Measurements from ENCODE around the gene ALK.

ALK gene

GRCh38 chr2:29174937-29175336 is 746.4 kb downstream of the ALK start:
- no peak for DNase-seq

DNA sequence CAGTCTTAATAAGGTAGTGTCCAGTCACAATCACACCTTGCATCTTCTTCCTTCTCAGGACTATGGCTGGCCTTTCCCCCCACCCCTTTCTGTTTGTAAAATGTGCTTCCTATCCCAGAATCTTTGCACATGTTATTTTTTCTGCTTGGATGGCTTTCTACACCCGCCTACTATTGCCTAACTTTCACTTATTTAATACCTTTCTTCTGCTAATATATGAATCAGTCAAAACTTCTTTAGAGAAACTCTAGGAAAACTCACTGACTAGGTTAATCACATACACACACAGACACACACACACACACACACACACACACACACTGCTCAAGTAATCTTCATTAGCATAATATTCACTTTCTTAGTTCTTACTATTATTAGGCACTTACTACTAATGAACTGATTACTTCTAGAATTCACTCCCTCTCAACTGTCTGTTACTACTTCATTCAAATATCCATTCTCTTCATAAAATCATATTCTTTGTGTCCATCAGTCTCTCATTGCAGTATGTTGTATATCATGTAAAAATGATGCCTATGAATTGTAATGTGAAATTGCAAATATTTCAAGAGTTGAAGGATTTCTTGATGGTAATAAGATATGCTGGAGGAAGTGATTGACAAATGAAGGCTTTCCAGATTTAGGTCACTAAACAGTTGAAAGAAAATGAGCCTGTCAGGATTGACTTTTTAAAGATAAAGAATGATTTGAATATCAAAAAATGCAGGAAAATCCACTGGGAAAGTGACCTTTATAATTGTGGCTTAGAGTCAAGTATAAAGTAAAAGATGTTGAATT is 754.9 kb downstream of the ALK start:
- DNase-seq, result no peak

GRCh38 chr2:29165362-29166241 is 755.8 kb downstream of the ALK start:
- no peak for DNase-seq

GRCh38 chr2:29164091-29164846 is 757.1 kb downstream of the ALK start:
- DNase-seq, result no peak

- no peak for DNase-seq
These were observed 759.0 kb downstream of the ALK start for GRCh38 chr2:29162204-29162928.

DNA sequence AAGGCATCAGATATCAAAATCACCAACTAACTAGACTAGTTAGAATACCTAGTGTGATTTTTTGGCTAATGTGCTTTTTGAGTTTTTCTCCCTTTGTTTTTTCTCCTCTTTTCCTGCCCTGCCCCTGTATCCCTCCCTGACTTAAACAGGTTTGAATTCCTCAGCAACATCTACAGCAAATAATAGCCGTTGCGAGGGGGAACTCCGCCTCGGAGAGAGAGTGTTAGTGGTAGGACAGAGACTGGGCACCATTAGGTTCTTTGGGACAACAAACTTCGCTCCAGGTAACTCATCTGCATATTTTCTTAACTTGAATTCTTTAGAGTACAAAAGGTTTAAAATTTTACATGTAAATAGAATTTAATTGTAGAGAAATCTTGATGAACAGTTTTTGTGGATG is 761.2 kb downstream of the ALK start:
- DNase-seq, result no peak

GRCh38 chr2:29159125-29159524 is 762.3 kb downstream of the ALK start:
- DNase-seq, result no peak

- no peak for DNase-seq
These were observed 764.3 kb downstream of the ALK start for GRCh38 chr2:29157131-29157530.

DNA sequence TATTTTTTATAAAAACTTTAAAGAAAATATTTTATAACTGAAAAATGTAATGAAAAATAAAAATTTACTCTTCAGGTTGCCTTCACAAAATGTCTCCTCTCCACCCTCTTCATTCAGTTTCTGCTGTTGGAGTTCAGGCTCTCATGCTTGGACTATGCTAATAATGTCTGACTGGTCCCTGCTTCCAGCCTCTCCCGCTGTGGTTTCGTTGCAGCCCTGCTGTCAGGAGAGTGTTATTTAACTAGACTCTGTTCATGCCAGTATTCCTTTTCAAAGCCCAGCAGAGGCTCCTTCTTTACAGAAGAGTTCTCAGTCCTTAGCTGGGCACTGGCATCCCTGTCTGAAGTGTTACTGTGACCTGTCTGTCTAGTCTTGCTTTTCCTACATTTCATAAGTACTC is 765.8 kb downstream of the ALK start:
- no peak for DNase-seq

GRCh38 chr2:29154610-29155009 is 766.8 kb downstream of the ALK start:
- DNase-seq, result no peak

GRCh38 chr2:29147963-29148362 is 773.4 kb downstream of the ALK start:
- DNase-seq, result no peak

GRCh38 chr2:29146197-29146596 is 775.2 kb downstream of the ALK start:
- DNase-seq, result no peak

GRCh38 chr2:29143657-29144056 is 777.7 kb downstream of the ALK start:
- no peak for DNase-seq

Data from T-helper 1 cell (primary cell).